HG03571 (cell line): ENCODE results near the gene NTF3.

Experiments used
- ATAC-seq: cut with Tn5 transposase; IDR thresholded peaks from one replicate; pipeline ENCODE4 v1.9.1; 2021; ENCODE audit not compliant: unreplicated experiment

The NTF3 gene

GRCh38 chr12:5430641-5431603, 986 bp upstream of the NTF3 start:
- no peak for ATAC-seq

DNA sequence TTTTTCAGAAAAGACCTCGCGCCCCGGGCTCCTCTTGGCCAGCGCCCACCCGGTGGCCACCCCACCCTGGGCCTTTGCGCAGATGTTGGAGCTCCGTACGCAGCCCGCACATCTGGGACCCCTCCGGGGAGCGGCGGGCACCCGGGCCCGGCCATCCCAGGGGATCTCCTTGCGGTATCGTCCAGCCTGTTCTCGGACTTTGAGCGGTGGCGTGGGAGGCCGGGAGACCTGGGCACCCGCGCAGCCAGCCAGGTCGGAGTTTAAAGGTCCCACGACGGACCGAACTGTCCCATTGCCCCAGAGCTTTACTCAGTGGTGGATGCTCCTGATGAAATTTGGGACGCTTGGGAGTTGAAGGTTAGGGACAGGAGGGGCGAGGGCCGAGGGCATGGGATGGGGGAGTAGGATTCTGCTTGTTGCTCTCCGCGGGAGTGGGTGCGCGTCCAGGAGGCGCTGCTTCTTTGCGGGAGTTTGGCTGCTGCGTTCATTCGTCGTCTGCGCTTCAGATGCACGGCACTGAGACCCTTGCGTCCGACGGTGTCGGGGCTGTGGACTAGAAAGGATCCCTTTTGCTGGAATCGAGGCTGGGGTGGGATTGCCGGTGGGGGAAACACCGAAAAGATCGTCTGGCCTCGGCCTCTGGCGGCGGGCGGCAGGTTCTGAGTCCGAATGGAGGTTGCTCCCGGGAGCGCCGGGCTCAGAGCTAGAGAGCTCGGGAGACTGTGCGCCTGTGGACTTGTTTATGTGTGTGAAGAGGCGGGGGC, 1.4 kb downstream of the NTF3 start:
- no peak for ATAC-seq

- ATAC-seq = no peak
These were observed 2.1 kb downstream of the NTF3 start for GRCh38 chr12:5433845-5434646.

- ATAC-seq = no peak
These were observed 3.0 kb downstream of the NTF3 start for GRCh38 chr12:5434647-5435560.

DNA sequence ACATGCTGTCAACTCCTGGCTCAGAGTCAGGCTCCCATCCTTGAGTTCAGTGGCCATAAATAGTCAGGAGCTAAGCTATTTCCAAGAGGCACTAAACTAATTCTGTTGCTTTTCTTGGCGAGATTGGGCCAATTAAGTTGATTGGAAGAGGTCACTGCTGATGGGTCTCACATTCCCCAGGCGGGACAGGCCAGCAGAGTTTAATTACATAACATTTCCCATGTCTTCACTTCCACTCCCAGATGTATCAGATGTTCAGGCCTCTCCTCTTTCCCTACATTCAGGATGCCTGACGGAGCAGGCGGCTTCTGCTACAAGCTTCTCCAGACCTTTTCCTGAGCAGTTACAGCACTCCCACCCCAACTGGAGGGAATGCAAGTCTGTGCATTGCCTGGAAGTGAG, 5.3 kb downstream of the NTF3 start:
- no peak for ATAC-seq

GRCh38 chr12:5437589-5437988, 5.7 kb downstream of the NTF3 start:
- ATAC-seq = no peak

DNA sequence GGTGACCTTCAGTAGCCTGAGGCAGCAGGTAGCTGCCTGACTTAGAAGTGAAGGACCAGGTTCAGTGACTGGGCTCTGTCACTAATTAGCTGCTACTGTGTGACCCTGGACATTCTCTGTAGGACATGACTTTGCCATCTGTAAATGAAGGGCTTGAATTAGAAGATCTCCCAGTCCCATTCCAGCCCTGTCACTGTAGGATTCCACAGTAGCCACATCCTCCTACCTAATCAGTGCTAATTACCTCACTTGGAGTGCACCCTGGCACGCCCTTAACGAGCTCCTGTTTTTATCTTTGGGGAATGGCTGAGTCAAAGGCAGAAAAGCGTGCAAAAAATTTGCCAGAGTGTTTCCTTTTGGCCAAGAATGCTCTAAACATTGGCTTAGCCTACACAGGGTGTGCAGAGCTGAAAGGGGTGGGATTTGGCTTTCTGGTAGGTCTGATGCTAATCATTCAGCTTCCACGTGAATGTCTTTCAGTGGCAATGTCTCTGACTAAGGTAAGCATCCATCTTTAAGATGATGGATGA, 6.8 kb downstream of the NTF3 start:
- ATAC-seq = no peak

DNA sequence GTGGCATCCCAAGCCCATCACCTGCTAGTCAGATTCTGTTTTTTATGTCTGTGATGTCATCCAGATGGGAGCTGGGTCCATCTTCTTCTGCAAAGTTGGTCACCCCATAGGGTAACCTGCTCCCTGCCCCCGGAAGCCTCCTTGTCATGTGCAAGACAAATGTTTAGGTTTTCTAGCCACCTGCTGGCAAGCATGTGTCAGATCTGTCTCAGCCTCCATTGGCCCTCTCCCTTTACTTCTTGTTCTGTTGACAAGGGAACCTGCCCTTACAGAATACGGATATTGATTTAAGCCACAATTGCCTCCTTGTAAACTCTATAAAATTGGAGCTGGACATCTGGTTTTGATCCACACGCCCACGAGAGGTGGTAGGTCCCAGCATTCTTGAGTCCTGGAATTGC, 7.5 kb downstream of the NTF3 start:
- no peak for ATAC-seq

GRCh38 chr12:5439788-5440300, 7.9 kb downstream of the NTF3 start:
- no peak for ATAC-seq

DNA sequence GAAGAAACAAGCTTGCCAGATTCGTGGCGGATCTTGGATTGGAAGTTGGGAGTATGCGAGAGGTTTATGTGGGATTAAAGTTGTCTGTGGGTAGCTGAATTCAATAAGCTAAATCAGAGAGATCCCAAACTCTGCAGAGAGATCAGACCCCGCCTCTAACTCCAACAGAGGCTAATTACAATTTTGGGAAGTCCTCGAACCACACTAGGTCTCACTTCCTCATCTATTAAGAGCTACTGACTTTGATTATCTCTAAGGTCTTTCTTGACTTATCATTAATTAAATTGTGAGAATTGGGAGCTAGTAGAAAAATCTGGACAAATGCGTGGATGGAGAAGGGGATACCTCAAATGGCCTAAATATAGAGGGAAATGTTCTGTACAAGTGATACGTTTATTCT, 9.1 kb downstream of the NTF3 start:
- ATAC-seq = no peak

GRCh38 chr12:5441497-5442236, 9.8 kb downstream of the NTF3 start:
- no peak for ATAC-seq

DNA sequence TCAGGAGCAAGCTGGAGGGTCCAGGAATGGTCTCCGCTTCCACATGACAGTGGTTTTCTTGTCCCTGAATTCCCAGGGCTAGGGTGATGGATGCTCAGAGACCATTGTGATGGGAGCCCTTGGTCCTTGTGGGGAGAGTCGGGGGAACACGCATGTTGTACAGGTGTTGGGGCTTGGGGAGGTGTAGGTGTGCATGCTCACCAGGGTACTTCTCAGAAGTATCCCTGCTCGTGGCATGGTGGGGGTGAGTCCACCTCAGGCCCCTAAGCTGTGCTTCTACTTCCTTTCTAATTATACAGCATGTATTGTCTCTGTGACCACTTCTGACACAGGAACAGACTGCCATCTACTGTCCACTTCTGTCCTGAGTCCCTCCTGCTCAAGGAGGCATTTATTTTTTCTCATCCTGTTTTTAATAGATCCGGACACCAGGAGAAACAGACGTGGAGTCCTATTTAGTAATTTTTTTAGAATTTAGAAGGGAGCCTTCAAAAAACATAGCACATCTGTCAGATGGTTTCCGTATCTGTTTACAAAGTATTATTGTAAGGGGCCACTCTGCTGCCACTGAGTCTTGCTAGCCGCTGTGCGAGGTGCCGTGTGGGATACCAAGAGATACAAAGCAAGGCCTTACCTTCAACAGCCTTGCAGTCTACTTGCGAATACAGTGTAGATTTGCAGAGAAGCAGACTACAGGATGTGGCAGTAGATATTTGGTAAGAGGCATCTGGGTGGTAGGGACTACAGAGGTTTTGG, 10.5 kb downstream of the NTF3 start:
- no peak for ATAC-seq

- ATAC-seq = no peak
These were observed 12.6 kb downstream of the NTF3 start for GRCh38 chr12:5444520-5444919.

DNA sequence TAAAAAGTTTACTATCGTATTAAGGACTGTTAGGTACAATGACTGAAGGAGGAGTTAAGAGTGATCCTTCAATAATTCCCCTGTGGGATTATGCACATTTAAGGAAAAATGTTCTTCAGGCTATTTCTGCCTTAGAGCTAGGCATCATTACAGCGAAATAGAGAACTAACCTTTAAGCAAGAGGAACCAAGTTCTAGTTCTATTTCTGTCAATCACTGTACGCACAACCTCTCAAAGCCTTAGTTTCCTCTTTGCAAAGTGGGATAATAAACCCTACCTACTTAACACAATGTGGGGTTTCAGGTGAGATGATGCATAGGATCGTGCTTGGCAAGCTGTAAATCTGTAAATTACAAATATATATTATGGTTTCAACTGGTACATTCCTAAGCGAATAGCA, 15.4 kb downstream of the NTF3 start:
- no peak for ATAC-seq

- no peak for ATAC-seq
These were observed 19.3 kb downstream of the NTF3 start for GRCh38 chr12:5451251-5451650.

DNA sequence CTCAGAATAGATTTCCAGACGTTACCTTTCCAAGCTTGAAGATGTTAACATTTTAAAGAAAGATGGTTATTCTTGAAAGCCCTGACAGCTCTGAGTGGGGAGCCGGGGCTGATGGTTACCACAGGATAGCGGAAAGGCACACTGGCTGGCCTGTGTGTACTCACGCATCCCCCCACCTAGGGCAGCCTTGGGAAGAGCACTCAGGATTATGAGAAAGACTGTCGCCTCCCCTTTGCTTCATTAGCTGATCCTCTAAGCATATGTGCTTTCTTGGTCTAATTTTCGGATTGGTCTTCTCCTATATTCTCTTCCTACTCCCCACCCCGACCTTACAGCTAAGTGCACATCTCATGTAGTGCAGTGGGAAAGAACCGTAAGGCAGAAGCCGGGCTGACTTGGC, 20.7 kb downstream of the NTF3 start:
- ATAC-seq = no peak

GRCh38 chr12:5453466-5453865, 21.6 kb downstream of the NTF3 start:
- ATAC-seq = no peak

GRCh38 chr12:5455045-5455444, 23.1 kb downstream of the NTF3 start:
- no peak for ATAC-seq
